ENCODE data around the gene CD8B.

CD8B gene

DNA sequence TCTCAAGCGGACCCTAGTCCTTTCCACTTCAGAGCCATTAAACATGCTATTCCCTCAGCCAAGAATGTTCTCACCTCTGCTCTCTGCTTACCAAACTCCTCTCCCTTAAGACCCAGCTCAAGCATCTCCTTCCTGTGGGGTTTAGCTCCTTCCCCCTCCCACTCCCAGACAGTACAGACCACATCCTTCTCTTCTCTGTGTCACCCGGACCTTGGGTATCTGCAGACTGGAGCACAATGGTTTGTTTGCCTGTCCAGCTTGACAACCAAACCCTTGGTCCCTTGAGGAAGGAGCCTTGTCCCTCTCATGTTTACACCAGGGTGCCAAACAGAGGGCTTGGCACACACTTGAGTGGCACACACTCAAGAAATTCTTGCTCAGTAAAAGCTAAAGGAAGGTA, 66.8 kb downstream of the CD8B start:
- DNase-seq = no peak

DNA sequence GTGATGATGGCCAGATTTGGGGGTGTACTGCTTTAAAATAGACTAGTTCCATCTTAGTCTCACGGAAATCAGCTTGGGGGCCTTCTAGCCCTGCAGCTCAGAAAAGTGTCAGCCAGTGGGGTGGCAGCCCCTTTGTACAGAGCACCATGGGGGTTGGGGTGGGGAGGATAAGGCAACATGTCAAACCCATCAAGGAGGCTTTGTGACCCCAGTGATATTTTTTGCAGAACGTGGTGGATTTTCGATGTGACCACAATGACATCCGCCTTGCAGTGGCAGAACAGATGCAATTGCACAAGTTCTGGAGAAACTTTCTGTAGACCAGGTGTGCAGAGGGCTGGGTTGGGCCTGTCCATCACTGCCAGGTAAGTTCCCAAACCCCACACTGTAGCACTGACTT, 67.9 kb downstream of the CD8B start:
- no peak for DNase-seq

DNA sequence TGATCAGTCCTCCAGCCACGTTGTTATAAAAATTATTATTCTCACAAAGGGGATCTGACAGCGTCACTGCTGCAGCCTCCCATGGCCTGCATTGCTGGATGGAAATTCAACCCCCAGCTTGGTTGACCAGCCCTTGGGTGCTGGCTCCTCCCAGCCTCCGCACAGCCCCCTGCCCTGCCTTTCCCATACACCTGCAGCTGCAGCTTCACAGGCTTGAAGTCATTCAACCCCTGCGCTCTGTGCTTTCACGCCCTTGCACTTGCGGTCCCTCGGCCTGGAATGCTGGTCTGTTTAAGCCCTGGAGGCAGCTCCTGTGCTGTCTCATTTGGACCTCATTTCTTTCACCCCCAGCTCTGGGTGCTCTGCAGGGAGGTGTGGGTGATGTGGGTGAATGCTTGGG, 70.1 kb downstream of the CD8B start:
- DNase-seq = no peak

GRCh38 chr2:86790676-86791572, 70.8 kb downstream of the CD8B start, which contains the start of gene CD8A:
Gene CD8A (minus strand): TSS chr2:86790913. CDS start chr2:86790825, 88 bp downstream.
- no peak for DNase-seq

- no peak for DNase-seq
These were observed 71.5 kb downstream of the CD8B start for GRCh38 chr2:86790134-86790675.

DNA sequence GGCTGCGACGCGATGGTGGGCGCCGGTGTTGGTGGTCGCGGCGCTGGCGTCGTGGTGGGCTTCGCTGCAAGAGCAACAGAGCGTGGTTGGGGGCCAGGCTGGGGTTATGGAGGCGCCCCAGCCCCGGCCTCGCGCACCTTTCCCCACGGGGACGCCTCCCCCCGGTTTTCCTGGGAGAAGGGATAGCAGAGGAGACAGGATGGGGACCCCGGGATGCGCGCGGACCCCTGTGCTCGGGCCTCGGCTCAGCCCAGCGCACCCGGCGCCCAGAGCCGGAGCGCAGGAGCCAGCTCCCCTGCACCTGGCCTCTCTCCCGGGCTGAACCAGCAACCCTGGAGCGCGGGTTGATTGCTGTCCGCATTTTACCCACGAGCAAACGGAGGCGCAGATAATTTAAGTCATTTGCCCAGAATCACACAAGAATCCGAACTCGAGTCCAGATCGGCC, 72.0 kb downstream of the CD8B start:
- no peak for DNase-seq

DNA sequence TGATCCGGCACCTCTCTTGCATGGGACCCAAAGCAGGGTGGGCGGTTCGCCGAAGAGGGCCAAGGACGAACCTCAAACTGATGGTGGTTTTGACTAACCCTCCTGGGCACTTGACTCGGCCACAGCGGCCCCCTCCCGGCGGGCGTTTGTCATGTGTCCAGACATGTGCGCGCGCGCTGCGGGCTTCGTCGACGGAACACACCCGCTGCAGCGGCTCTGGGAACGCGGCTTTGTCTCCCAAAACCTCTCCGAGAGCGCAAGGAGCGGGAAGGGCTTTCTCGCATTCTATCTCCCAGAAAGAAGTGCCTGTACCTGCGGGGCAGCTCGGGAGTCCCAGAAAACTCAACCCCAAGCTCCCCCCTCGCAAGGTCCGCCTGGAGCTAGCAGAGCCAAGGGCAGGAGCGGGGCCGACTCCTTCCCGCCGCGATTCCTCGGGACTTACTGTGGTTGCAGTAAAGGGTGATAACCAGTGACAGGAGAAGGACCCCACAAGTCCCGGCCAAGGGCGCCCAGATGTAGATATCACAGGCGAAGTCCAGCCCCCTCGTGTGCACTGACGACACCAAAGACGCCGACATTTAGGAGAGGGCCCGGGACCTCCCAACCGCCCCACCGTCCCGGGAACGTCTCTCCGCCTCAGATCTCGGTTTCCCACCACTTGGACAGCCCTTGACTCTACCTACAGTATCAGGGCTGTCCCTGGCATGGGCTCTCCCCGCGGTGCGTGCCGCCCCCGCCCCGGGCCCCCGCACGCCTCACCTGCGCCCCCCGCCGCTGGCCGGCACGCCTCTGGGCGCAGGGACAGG, 72.6 kb downstream of the CD8B start:
- no peak for DNase-seq

GRCh38 chr2:86788165-86788564, 73.5 kb downstream of the CD8B start:
- DNase-seq = no peak

GRCh38 chr2:86787736-86788135, 74.0 kb downstream of the CD8B start:
- DNase-seq = no peak

DNA sequence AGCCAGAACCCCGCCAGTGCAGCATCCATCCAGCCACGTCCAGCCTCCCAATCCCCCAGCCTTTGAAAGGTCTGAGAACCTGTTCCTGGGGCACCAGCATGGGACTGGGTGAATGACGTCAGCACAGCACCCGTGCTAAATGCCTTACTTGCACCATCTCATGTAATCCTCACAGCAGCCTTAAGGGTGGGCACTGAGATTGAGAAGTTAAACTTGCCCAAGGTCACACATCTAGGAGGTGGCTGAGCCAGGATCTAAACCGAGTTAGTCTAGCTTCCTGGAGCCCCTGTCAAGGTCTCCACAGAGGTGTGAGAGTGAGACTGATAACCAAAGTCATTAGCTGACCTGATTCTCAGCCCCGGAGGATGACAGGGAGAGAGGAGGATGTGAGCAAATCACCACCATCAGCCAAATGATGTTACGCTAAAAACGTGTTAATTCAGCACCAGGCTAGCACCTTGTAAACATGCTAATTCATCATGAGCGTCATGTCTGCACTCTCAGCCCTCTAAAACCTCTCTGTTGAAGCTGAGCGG, 75.6 kb downstream of the CD8B start:
- DNase-seq = no peak

GRCh38 chr2:86785456-86785855, 76.2 kb downstream of the CD8B start:
- DNase-seq = no peak

GRCh38 chr2:86783615-86784339, 77.9 kb downstream of the CD8B start:
- no peak for DNase-seq

DNA sequence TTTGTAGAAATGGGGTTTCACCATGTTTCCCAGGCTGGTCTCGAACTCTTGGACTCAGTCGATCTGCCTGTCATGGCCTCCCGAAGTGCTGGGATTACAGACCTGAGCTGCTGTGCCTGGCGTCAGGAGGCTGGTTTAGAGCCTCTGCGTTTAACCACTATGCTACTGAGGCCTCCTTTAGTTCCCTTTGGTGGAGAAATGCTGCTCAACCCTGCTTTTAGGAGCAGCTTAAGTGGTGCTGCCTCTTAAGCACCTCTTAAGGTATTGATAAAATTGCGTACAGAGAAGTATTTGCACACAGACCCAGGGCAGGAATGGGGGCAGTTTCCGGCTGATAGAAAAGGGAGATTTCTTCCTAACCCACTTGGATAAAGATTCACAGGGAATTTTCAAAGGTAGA, 78.9 kb downstream of the CD8B start:
- DNase-seq = no peak

DNA sequence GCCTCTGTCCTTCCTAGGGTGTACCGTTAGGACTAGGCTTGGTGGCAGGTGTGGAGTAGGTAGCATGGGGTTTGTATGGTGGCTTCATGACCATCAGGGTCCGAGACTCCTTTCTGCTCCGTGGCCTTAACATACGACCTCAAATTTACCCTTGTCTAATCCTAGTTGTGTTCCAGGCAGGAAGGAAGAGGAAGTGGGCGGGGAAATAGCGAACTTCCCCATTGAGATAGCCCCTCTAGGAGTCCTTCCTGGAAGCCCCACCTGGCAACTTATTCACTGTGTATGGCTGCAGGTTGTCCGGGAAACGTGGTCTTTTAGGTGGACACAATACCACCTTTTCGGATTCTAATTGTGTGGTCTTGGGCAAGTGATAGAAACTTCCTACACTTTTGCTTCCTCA, 80.3 kb downstream of the CD8B start:
- no peak for DNase-seq

DNA sequence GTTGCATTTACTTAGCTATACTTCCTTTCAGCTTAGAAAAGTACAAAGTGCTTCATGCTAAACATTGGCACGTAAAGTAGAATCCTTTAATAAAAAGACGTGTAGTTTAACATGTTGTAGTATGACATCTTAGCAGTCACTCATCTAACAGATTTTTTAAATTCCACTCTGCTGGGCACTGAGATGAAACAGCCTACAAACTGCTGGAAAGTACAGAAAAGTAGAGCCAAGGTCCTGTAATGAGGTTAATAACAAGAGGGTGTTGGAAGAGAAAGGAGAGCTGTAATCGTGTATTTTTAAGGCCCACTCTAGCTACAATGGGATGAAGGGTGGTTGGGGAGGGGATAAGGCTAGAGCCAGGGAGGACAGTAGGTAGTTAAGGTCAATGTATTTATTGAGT, 81.7 kb downstream of the CD8B start:
- no peak for DNase-seq

GRCh38 chr2:86778957-86779356, 82.7 kb downstream of the CD8B start:
- no peak for DNase-seq

GRCh38 chr2:86776532-86776931, 85.2 kb downstream of the CD8B start:
- DNase-seq = no peak

- no peak for DNase-seq
These were observed 86.3 kb downstream of the CD8B start for GRCh38 chr2:86775338-86775737.

DNA sequence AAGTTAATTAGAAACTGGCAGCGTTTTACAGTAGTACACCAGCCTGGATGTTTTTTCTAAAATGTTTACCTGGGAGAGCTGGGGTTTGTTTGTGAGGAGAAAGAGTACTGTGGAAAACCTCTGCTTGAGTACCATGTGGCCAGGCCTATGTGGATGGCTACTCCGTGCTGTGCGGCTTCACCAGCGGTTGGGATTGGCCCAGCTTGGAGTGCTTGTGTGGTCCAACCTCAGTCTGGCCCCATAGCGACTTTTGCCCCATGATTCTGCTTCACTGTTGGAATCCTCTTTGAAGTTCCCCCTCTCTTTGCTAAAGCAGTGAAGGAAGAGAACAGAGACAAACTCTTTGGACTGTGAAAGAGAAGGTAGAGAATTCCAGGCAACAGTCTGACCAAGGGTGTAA, 86.8 kb downstream of the CD8B start:
- no peak for DNase-seq

- no peak for DNase-seq
These were observed 89.1 kb downstream of the CD8B start for GRCh38 chr2:86772611-86773010.

DNA sequence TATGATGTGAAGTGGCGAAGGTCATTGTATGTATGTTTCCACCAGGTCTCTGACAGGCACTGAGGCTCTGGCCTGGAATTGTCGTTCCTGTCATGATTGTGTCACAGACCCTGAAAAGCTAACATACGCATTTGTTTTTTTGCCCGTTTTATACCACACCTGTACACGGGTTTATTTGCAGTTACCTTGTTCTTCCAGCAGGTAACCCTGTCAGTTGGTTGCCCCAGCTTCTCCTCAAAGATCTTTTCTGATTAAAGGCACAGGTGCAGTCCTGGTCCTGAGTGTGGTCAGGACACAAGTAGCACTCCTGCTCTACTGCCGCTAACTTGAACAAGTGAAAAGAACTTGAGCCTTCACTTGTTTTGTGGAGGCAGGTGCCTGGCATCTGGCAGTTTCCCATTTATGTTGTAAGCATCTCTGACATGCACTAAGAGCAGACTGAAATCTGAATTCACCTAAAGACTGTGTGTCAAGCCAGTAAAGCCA, 90.8 kb downstream of the CD8B start:
- no peak for DNase-seq

DNA sequence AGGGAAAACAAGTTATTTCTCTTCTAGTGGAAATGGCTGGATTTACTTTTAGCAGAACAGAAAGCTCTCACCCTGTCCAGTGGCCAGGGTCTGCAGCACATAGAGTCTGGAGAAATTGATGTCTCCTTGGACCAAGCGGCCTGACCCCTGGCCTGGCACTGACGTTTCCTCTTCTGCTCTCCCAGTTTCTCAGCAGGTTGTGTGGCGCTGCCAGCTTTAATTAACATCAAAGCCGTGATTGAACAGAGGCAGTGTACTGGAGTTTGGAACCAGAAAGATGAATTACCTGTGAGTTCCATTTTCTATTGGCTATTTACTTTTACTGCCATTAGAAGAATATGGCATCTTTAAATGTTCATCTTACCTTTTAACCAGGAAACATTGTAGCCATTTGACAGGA, 91.8 kb downstream of the CD8B start:
- no peak for DNase-seq

Data from activated CD4-positive, alpha-beta T cell treated with anti-CD3 and anti-CD28 coated beads for 1 hour (primary cell).